Activated CD4-positive, alpha-beta T cell treated with anti-CD3 and anti-CD28 coated beads, Interleukin-2, Interleukin-6, amounts not matched to agents 100 ng/mL and 50 ng/mL, durations not matched to agents 16 hours and 8 hours (primary cell): ENCODE results near the gene HCAR2.
"Not testable (repeated sequence)": the region's sequence is repeated elsewhere in the genome, so short reads cannot be mapped to it uniquely, and the experiment has no call there.

Source experiments
- DNase-seq: peaks from one replicate; pipeline ENCODE4 v3.0.0-alpha.2; 2020

HCAR2 gene

DNA sequence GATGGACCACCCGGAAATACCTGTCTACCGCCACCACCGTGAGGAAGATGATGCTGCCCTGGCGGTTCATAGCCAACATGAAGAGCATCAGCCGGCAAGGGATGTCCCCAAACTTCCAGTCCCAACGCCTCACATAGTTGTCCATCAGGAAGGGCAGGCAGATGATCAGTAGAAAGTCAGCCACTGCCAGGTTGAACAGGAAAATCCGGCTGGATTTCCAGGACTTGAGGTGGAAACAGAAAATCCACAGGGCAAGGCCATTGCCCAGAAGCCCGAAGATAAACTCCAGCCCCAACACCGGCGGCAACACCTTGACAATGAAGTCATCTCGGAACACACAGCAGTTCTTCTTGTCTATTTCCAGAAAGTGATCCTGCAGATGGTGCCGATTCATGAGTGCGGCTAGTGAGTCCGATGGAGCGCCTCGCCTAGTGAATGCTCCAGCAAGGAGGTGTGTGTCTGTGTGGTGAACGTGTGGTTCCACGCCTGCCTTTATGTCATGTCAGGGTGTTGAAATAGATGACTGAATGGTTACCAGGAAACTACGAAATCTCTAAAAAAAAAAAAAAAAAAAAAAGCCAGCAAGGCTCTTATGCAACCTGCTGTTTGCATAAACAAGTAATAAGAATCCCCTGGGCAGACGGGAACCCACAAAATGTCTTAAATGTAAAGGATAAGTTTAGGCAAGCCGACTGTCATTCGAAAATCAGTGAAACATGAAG lies at the start of gene HCAR2:
TSS of gene HCAR2 (minus strand) at position 468 of the 722 bp plus-strand sequence. CDS start at position 394, 74 bp downstream.
- not testable (repeated sequence) for DNase-seq

DNA sequence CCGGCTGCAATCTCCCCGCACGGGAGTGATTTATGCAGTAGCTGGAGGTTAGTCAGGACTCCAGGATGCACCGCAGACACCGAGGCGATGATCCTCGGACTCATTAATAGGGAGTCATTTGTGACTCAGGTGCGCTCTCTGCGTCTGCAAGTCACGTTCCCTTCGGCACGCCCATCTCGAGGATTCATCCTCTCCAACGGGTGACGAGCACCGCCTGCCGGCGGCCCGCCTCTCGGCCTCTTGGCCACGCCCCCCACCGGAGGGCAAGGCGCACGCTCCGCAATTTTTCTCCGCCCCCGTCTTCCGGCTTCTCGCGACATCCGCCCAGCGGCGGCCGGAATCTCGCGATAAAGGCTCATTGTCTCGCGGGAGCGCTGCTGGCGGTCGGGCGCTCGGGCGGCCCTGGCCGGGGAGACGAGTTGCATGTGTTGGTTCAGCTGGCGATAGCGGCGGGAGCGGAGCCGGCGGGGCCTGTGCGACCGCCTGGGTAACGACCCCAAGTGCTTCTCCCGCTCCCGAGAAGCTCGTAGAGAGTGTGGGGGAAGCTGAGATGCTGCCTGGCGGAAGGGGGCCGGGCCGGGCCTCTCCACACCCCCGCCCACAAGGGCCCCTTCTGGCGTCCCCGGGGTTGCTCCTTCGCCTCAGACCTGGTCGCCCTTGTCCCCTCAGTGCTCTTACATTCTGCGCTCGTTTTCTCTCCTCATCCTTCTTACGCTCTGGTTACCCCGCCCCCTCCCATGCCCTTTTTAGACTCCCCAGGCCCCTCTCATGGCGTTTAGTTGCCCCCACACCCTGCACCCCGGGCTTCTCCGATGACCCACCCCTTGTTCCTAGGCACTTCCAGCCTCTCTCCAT lies 49.5 kb upstream of the HCAR2 start, which contains the start of gene DENR:
TSS of gene DENR (plus strand) at position 361 of the 855 bp plus-strand sequence. CDS start 878 bp downstream, outside the sequence.
- DNase-seq: peak; percentile 100

DNA sequence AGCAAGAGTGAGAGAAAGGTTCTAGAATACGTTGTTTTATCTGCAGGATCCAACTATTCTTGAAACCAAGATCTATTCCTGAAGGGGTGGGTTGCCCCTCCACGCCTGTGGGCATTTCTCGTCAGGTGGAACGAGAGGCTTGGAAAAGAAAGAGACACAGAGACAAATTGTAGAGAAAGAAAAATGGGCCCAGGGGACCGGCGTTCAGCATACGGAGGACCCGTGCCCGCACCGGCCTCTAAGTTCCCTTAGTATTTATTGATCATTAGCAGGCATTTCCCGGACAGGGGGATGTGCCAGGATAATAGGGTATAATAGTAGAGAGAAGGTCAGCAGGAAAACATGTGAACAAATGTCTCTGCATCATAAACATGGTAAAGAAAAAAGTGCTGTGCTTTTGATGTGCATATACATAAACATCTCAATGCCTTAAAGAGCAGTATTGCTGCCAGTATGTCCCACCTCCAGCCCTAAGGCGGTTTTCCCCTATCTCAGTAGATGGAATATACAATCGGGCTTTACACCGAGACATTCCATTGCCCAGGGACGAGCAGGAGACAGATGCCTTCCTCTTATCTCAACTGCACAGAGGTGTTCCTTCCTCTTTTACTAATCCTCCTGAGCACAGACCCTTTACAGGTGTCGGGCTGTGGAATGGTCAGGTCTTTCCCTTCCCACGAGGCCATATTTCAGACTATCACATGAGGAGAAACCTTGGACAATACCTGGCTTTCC lies 47.8 kb upstream of the HCAR2 start:
- not testable (repeated sequence) for DNase-seq

DNA sequence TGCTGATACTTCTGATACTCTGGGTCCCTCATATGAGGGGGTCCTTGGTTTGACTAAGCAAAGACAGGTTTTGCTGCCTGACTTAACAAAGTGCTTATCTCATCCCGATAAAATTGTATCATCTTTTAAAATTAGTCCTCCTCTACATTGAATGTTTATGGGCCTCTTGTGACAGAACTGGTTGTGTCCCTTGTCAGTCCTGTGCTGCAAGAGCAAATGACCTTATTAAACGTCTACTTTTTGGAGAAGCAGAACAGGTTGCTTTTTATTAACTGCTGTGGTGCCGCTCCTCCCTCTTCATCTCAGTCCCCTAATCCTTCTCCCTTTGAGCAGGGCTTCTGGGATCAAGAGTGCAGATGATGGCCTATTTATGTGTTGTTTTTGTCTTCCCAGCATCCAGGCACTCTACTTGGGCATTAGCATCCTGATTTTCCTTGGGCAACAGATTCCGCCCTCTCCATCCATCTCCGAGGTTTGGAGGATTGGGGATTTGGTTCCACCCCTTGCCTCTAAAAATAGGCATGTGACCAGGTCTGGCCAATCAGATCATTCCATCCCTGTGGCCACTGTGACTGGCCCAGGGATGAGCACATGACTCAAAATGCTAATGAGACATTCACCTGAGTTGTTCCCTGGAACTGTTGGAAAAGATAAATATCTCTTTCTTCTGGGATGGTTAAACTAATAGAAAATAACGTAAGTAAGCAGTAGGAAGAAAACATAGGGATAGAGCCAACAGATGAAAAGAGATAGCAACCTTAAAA lies 46.6 kb upstream of the HCAR2 start:
- no peak for DNase-seq

DNA sequence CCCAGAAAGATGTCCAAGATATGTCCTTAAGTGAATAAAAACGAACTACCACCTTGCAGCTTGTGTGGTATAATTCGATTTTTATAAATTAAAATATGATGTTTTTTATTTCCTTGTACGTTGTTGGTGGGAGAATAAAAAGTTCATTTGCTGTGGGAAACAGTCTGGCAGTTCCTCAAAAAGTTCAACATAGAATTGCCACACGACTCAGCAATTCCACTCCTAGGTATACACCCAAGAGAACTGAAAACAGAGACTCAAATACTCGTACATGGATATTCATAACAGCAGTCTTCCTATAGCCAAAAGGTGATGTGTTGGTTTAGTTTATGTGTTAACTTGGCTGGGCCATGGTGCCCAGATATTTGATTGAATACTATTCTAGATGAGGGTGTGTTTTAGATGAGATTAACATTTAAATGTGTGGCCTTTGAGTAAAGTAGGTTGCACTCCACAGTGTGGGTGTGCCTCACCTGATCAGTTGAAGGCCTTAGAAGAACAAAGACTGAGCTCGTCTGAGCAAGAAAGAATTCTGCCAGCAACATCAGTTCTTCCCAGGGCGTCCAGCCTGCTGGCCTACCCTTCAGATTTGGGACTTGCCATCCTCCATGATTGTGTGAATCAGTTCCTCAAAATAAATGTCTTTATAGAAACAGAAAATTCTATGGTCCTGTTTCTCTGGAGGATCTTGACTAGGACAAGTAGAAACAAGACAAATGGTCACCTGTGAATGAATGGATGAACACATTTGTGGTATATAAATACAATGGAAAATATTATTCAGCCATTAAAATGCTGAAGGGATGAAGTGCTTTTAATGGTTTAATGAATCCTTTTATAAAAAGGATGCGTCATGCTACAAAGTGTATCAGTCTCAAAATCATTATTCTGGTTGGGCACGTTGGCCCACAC lies 44.3 kb upstream of the HCAR2 start:
- DNase-seq: no peak

DNA sequence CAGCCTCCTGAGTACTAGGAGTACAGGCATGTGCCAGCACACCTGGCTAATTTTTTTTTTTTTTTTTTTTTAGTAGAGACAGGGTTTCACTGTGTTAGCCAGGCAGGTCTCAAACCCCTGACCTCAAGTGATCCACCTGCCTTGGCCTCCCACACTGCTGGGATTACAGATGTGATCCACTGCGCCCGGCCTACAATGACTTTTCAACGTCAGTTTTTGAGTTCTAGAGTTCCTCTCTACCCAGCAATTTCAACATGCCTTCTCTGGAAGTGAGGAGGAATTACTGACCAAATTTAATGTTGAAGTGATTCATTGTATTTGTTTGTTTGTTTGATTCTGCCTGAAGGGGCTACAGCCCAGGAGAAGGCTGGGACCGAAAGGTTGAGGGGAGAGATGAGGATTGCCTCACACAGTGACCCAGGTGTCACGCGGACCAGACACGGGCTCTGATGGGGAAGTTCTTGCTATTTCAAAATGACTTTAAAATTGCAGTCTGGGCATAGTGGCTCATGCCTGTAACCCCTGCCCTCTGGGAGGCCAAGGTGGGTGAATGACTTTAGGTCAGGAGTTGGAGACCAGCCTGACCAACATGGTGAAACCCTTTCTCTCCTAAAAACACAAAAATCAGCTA lies 40.9 kb upstream of the HCAR2 start:
- DNase-seq: no peak

DNA sequence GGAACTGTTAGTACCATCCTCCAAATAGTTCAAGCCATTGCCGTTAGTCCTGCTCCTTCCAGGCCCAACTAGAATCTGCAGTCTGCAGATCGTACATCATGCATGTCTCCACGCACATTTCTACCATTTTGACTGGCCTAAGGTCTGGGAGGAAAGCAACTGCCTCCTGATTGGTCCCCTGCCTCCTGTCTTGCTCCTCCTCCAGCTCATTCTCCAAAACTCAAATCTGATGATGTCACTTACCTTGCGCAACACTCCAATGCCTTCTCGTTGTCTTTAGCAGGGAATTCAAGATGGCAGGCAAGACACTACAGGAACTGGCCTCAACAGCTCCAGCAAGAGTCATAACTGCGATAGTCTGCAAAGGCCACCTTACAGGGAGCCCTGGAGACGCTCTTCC lies 37.2 kb upstream of the HCAR2 start:
- DNase-seq: no peak

DNA sequence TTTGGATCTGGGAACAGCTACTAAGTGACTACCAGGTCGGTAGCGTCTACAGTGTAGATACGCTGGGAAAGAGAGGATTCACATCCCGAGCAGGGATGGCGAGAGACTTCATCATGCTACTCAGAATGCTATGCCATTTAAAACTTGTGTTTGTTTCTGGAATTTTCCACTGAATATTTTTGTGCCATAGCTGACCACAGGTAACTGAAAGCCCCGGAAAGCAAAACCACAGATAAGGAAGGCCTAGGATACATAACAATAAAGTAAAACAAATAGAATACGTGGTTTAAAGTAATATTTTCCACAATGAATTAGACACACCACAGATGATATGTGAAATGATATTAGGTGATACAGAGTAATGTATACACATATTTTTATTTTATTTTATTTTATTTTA lies 35.4 kb upstream of the HCAR2 start:
- no peak for DNase-seq

DNA sequence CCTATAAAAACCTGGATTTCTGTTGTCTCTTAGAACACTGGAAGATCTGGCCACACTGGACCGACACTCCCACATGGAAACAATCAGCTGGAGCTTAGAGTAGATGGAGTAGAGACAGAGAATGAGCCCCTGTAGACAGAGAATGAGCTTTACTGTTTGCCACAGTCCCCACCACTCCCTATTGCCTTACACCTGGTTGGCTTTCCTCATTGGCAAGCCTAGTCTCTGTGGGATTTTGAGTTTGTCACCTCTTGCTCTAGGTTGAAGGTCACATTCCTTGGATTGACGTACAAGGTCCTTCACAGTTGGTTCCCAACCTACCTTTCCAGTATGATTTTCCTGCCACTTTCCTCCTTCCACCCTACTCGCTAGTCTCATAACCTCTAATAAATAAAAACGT lies 29.5 kb upstream of the HCAR2 start:
- DNase-seq: no peak

DNA sequence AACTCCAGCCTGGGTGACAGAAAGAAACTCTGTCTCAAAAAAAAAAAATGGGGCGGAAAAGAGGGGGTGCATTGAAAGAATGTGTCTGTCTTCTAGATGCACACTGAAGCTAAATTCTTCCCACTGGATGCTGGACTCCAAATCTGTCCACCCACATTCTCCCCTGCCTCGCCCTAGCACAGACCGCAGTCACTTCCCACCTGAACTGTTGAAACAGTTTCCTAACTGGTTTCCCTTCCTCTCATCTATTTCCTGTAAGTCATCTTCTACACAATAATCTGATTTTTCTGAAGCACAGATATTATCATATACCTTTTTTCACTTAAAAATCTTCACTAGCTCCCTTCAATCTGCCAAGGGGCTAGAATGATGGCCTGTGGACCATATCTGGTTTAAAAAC lies 29.0 kb upstream of the HCAR2 start:
- DNase-seq: peak; percentile 58

DNA sequence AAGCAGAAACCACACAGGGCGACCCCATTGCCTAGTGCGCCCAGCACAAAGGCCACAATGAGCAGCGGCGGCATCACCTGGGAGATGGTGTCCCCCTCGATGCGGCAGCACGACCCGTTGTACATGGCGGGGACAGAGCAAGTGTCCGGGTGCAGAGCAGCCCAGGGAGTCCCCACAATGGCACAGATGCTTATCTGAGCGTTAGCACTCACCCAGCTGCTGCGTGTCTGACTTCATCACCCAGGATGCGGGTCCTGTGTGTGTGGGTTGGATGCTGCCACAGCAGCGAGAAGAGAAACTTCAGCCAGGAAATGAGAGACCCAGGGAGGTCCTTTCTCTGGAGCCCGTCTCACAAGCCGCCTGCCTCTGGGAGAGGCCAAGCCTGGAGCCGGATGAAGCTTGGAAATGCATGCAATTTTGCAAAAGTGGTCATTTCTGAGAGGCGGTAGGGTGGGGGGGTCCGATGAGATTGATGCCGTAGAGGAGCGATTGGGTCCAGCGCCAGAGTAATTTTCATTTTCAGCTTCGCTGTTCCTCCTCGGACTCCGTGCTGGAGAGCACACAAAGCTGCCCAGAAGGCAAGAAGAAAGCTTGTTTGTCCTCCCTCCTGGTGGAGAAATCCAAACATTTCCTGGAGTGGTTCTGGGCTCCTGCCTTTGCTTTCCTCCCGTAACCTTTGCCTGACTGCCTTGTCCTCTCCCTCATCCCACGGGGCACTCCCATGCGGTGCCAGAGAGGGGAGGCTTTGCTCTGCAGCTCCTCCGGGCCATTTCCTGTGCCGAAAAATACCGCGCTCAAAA lies 27.3 kb upstream of the HCAR2 start, which contains the start of gene HCAR1:
TSS of gene HCAR1 (minus strand) at position 630 of the 800 bp plus-strand sequence. CDS start at position 125, 505 bp downstream.
- peak; percentile 87 for DNase-seq

DNA sequence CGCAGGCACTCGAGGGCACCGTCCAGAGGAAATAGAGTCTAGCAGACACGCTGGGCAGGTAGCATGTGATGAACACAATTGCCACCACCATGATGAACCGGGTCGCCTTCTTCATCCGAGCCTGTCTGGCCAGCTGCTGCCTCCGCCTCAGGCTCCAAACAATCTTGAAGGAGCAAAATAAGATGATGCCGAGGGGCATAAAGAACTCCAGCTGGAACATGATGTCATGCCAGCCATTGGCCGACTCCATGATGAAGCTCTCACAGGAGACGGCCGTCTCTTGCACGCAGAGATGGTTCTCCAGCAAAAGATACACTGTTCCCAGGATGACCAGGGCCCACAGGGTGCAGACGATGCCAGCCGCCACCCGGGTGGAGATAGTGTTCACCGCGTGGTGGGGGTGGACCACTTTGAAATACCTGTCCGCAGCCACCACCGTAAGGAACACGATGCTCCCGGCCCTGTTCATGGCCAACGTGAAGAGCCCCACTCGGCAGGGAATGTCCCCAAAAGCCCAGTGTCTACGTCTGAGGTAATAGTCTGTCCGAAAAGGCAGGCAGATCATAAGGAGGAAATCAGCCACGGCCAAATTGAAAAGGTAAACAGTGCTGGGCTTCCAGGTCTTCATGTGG lies 26.5 kb upstream of the HCAR2 start:
- DNase-seq: no peak

DNA sequence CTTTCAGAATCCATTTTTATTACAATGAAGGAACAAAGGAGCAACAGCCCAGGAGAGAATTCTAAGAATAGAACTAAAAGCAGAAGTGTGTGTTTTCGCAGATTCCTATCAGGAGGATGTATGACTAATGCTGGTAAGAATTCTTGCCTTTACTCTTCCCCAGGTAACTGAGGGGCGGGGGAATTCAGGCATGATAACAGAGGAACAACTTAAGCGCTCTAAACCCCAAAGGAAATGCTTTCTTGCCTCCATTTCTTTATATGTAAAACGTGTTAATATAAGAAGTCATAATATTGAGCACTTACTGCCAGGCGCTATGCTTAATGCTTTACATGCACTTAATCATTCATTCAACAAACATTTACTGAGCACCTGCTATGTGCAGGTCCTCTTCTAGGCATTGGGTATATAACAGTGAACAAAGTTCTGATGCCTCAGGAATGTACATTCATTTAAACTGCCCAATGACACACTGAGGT lies 23.0 kb upstream of the HCAR2 start:
- DNase-seq: peak; percentile 70

DNA sequence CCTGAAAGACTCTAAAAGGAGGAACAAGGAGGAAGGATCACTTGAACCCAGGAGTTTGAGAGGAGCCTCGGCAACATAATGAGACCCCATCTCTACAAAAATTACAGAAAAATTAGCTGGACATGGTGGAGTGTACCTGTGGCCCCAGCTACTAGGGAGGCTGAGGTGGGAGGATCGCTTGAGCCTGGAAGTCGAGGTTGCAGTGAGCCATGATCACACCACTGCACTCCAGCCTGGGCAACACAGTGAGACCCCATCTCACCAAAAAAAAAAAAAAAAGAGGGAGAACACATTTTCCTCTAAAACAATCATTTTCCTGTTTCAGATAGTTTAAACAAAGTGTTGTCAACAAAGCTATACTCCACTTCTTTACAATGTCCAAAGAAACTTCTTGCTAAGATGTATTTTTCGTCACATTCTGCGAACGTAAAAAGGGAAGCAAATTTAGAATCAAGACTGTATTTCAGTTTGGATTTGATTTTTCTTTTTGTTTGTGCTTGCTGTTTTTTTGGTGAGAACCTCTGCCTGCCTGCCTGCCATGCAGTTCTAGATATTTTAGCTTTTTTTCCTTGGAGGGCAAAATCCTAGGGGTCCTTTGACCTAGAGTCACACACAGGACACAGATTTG lies 22.4 kb upstream of the HCAR2 start:
- no peak for DNase-seq

DNA sequence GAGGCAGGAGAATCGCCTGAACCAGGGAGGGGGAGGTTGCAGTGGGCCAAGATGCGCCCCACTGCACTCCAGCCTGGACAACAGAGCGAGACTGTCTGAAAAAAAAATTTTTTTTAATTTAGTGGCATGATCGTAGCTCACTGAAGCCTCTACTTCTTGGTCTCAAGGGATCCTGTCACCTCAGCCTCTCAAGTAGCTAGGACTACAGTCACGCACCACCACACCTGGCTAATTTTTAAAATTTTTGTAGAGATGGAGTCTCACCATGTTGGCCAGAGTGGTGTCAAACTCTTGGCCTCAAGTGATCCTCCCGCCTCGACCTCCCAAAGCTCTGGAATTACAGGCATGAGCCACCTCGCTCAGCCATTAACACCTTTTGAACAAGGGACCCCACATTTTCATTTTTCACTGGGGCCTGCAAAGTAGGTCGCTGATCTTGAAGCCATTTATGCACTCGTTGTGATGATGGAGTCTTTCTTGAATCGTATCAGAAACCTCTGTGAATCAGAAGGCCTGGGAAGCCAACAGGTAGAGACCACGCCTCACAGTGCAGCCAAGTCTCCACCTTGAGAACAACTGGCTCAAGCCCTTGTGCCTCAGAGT lies 21.6 kb upstream of the HCAR2 start:
- no peak for DNase-seq

DNA sequence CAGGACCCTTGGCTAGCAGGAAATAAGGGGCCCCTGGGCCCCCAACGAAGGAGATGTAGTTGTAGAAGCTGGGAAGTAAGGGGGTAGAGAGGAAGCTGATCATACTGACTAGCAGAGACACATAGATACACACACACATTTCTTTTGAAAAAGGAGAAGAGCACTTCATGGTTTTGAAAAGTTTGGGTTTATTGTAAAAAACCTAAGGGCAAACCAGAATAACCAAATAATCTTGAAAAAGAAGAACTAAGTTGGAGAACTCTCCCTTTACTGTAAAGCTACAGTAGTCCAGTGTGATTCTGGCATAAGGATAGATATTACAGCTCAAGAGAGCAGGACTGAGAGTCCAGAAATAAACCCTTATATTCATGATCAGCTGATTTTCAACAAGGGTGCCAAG lies 19.2 kb upstream of the HCAR2 start:
- DNase-seq: no peak

DNA sequence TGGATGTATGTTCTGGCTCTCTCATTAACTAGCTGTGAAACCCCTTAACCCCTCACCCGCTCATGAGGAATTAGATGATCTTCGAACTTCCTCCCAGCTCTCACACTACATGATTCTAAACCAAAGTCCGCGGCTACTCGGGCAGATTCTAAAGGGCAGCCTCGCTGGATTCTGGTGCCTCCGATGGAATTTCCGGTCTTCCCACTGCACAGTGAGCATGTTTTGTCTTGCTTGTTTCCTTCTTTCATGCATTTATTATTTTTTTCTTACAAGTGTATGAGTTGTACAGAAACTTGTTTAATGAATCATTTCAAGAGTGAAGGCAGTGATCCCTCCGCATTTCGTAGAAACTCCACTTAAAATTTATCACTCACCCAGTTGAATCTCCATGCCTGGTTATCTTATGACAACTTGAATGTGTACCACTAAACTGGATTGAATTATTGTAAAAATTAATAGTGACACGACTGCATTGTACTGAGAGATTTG lies 17.9 kb upstream of the HCAR2 start:
- DNase-seq: peak; percentile 76

DNA sequence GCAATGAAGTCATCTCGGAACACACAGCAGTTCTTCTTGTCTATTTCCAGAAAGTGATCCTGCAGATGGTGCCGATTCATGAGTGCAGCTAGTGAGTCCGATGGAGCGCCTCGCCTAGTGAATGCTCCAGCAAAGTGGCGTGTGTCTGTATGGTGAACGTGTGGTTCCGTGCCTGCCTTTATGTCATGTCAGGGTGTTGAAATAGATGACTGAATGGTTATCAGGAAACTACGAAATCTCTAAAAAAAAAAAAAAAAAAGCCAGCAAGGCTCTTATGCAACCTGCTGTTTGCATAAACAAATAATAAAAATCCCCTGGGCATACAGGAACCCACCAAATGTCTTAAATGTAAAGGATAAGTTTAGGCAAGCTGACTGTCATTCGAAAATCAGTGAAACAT lies 13.5 kb upstream of the HCAR2 start, which contains the start of gene HCAR3:
TSS of gene HCAR3 (minus strand) at position 154 of the 400 bp plus-strand sequence. CDS start at position 80, 74 bp downstream.
- not testable (repeated sequence) for DNase-seq
